Upper lobe of left lung (tissue), 6 donors: ENCODE results near the gene VPS13A. TPM values are rescaled to one million over a fixed set of nuclear protein-coding genes. Genes with fewer than 3 reads are reported as not detected.
"Not testable (repeated sequence)": the region's sequence is repeated elsewhere in the genome, so short reads cannot be mapped to it uniquely, and the experiment has no call there.

Source experiments
- ATAC-seq, 2 donors: fragments of 200-7000 bp; cut with Tn5 transposase; one replicate each; pipeline ENCODE4 v1.9.1; 2022; ENCODE audit warnings: mild to moderate bottlenecking in 2 of 2, moderate library complexity in 2 of 2; ENCODE audit not compliant: low FRiP score in 2 of 2
- DNase-seq, 2 donors: peaks; one replicate each; pipeline ENCODE4 v3.0.0-alpha.2; 2019 to 2020
- H3K27ac ChIP-seq, 4 donors: fragments of 200-600 bp; sonication (generic); one replicate each; pipeline ENCODE4 v1.5.1; 2016 to 2019
- H3K27me3 ChIP-seq, 4 donors: fragments of 200-600 bp; sonication (generic); one replicate each; pipeline ENCODE4 v1.5.1; 2017 to 2019
- H3K36me3 ChIP-seq, 4 donors: fragments of 200-600 bp; sonication (generic); one replicate each; pipeline ENCODE4 v1.5.1; 2016 to 2019
- H3K4me1 ChIP-seq, 4 donors: fragments of 200-600 bp; sonication (generic); one replicate each; pipeline ENCODE4 v1.5.1; 2018 to 2019
- H3K4me3 ChIP-seq, 4 donors: fragments of 200-600 bp; sonication (generic); one replicate each; pipeline ENCODE4 v1.5.1; 2017 to 2019; ENCODE audit warnings: mild to moderate bottlenecking in 2 of 4, moderate library complexity in 1 of 4
- H3K9me3 ChIP-seq, 4 donors: fragments of 200-600 bp; sonication (generic); one replicate each; pipeline ENCODE4 v1.5.1; 2018 to 2019
- EP300 ChIP-seq, 4 donors: sonication (generic); formaldehyde crosslinking; IDR thresholded peaks; one replicate each; pipeline ENCODE4 v1.5.1; 2017; ENCODE audit warnings: antibody characterized with exemption in 4 of 4, control low read depth in 2 of 4
- POLR2A ChIP-seq, 4 donors: fragments of 450-650 bp; IDR thresholded peaks; one replicate each; pipeline ENCODE4 v1.5.1; 2016 to 2017; ENCODE audit warnings: antibody characterized with exemption in 4 of 4, mild to moderate bottlenecking in 2 of 4
- POLR2AphosphoS5 ChIP-seq, 2 donors: sonication (generic); formaldehyde crosslinking; IDR thresholded peaks; one replicate each; pipeline ENCODE4 v1.5.1; 2017; ENCODE audit warnings: antibody characterized with exemption in 2 of 2
- WGBS, 2 donors: methylation state at CpG; one replicate each; pipeline ENCODE4 v1.1.5; 2017 to 2018; 5-methylcytosine and 5-hydroxymethylcytosine counted together
- total RNA-seq, 6 donors: library from RNA; depleted of rRNA in 4 of 6; stranded (reverse); fragments of >200 nt in 4 of 6; gene quantifications; one replicate each; pipeline versions ENCODE4 v1.1.0 to v1.2.1, GENCODE V29; 2016 to 2021
- TF ChIP-seq, protein P1 (sequence below), 6 experiments: fragments of 450-650 bp in 4 of 6; fragments of 200-600 bp in 2 of 6; sonication (generic) in 2 of 6; IDR thresholded peaks; one replicate each; pipeline ENCODE4 v1.5.1; 2016 to 2019; ENCODE audit warnings: antibody characterized with exemption in 6 of 6
- donor health status: DM: no; HTN: no; CAD: no; lungs with moderate emphysema.
- donor health status: DM: no; HTN: yes; CAD: no; lungs with severe emphysema.

The VPS13A gene
- total RNA-seq, 6 donors from 2014 or later: 21.6 to 90.0 (median 31.4) TPM

DNA sequence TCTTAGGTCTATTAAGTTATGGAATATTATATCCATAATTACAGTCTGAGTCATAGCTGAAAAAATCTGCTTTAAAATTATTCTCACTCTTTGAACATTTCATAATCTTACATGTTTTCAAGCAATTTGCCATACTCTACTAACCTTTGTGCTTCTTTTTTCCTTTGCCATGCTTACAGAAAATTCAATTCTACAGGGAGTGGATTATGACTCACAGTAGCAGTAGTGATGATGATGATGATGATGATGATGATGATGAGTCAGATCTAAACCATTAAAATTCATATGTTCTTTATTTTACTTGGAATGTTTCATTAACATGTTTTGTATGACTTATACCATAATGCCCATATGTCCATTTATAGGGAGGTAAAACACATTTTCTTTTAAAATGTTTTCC lies 207.1 kb downstream of the VPS13A start:
- ATAC-seq (no peak), DNase-seq (no peak)
- Histone ChIP-seq H3K36me3 (peaks cover 0 to 14% (median 0%) of the 10 kb centered on the region in 4 donors), H3K27ac (no peak overlapping the region), H3K4me1 (no peaks in the 10 kb centered on the region), H3K4me3 (no peak overlapping the region), H3K27me3 (no peaks in the 10 kb centered on the region), H3K9me3 (no peaks in the 10 kb centered on the region)
- TF ChIP-seq EP300 (IDR thresholded peaks at IDR 0.05) (no peak), POLR2A (IDR thresholded peaks at IDR 0.05) (no peak), POLR2AphosphoS5 (IDR thresholded peaks at IDR 0.05) (no peak)
- TF ChIP-seq, protein P1, sequence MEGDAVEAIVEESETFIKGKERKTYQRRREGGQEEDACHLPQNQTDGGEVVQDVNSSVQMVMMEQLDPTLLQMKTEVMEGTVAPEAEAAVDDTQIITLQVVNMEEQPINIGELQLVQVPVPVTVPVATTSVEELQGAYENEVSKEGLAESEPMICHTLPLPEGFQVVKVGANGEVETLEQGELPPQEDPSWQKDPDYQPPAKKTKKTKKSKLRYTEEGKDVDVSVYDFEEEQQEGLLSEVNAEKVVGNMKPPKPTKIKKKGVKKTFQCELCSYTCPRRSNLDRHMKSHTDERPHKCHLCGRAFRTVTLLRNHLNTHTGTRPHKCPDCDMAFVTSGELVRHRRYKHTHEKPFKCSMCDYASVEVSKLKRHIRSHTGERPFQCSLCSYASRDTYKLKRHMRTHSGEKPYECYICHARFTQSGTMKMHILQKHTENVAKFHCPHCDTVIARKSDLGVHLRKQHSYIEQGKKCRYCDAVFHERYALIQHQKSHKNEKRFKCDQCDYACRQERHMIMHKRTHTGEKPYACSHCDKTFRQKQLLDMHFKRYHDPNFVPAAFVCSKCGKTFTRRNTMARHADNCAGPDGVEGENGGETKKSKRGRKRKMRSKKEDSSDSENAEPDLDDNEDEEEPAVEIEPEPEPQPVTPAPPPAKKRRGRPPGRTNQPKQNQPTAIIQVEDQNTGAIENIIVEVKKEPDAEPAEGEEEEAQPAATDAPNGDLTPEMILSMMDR (IDR thresholded peaks at IDR 0.05): no peak

DNA sequence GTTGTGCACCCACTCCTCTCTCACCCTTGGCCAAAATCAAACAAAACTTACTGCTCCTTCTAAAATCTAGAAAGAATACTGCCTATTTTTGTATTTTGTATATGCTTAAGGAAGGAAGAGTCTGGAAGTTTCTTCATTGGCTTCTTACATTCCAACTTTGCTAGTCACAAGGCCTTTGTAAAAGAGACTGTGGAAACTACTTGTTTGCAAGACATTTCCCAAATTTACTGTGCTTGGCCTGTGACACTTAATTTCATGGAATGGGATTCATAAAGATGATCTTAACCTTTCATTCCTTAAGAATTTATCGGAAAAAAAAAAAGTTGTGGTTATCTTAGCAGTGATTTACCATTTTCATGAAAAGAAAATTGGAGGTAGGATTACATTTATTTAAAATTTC lies 208.9 kb downstream of the VPS13A start:
- TF ChIP-seq POLR2A (IDR thresholded peaks at IDR 0.05) (no peak), POLR2AphosphoS5 (IDR thresholded peaks at IDR 0.05) (no peak), EP300 (IDR thresholded peaks at IDR 0.05) (no peak)
- TF ChIP-seq, protein P1 (IDR thresholded peaks at IDR 0.05): no peak
- no peak overlapping the region for H3K4me3 ChIP-seq
- WGBS, 2 donors: 40 to 54% methylated on average over 1 of the region's 1 CpG
- H3K27ac ChIP-seq: no peak overlapping the region
- peaks cover 0 to 14% (median 0%) of the 10 kb centered on the region in 4 donors for H3K36me3 ChIP-seq
- no peaks in the 10 kb centered on the region for H3K27me3 ChIP-seq
- H3K4me1 ChIP-seq: no peaks in the 10 kb centered on the region
- DNase-seq (no peak), ATAC-seq (no peak)
- H3K9me3 ChIP-seq: no peaks in the 10 kb centered on the region

DNA sequence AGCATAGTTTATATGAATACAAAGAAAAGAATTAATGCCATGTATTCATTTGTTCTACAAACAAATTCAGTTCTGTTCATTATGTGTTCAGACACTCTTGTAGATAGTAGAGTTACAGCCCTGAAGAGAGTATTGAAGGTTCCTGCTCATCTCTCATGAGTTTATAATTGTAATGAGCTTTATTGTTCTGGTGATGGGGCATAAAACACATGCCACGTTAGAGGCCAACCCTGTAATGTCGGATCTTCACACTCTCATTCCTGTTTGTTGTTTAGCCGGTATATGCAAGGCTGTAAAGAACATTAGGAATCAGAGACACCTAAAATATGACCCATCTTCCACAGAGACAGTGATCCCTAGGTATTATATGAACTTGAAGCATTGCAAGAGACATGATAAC lies 214.5 kb downstream of the VPS13A start:
- no peaks in the 10 kb centered on the region for H3K9me3 ChIP-seq
- no peaks in the 10 kb centered on the region for H3K27me3 ChIP-seq
- DNase-seq (no peak), ATAC-seq (no peak)
- H3K4me3 ChIP-seq: no peak overlapping the region
- H3K36me3 ChIP-seq: no peaks in the 10 kb centered on the region
- H3K4me1 ChIP-seq: no peaks in the 10 kb centered on the region
- TF ChIP-seq POLR2A (IDR thresholded peaks at IDR 0.05) (no peak), EP300 (IDR thresholded peaks at IDR 0.05) (no peak), POLR2AphosphoS5 (IDR thresholded peaks at IDR 0.05) (no peak)
- 89 to 94% methylated on average over 3 of the region's 3 CpGs for WGBS, 2 donors
- no peak overlapping the region for H3K27ac ChIP-seq

DNA sequence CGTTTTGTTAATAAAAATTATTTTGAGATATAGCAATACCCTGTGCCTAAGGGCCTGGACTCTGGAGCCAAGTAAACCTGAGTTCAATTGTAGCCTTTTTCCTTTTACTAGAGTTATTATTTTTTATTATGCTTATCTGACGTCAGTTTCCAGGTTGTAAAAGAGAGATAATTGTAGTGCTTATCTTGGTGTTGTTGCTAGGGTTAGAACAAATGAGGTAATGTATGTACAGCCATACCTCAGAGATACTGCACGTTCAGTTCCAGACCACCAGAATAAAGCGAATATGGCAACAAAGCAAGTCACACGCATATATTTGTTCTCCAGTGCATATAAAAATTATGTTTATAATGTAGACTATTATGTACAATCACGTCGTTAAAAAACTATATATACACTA lies 215.0 kb downstream of the VPS13A start:
- Histone ChIP-seq H3K9me3 (no peaks in the 10 kb centered on the region), H3K4me3 (no peak overlapping the region), H3K27ac (no peak overlapping the region), H3K36me3 (no peaks in the 10 kb centered on the region), H3K4me1 (no peaks in the 10 kb centered on the region), H3K27me3 (no peaks in the 10 kb centered on the region)
- 94 to 95% methylated on average over 7 of the region's 7 CpGs for WGBS, 2 donors
- DNase-seq: no peak
- TF ChIP-seq, protein P1 (IDR thresholded peaks at IDR 0.05): no peak
- no peak for TF ChIP-seq EP300 (IDR thresholded peaks at IDR 0.05)
- TF ChIP-seq POLR2AphosphoS5 (IDR thresholded peaks at IDR 0.05): no peak
- TF ChIP-seq POLR2A (IDR thresholded peaks at IDR 0.05): no peak
- no peak for ATAC-seq

DNA sequence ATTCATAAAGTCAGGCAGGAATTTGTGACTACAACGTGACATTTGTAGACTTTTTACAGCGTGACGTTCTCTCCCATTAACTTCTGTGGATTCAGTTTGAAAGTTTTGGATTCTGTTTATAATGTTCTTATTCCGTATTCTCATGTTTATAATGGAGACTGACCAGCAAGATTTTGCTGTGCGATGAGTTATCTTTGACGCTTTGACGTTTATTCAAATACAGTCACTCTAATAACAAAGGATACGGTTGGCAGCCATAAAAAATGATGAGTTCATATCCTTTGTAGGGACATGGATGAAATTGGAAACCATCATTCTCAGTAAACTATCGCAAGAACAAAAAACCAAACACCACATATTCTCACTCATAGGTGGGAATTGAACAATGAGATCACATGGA lies 221.2 kb downstream of the VPS13A start:
- not testable (repeated sequence) for H3K4me1 ChIP-seq, H3K9me3 ChIP-seq, DNase-seq, H3K36me3 ChIP-seq, H3K27ac ChIP-seq, H3K4me3 ChIP-seq, H3K27me3 ChIP-seq, ATAC-seq
- WGBS, 2 donors: 78% methylated on average over 9 of the region's 9 CpGs

DNA sequence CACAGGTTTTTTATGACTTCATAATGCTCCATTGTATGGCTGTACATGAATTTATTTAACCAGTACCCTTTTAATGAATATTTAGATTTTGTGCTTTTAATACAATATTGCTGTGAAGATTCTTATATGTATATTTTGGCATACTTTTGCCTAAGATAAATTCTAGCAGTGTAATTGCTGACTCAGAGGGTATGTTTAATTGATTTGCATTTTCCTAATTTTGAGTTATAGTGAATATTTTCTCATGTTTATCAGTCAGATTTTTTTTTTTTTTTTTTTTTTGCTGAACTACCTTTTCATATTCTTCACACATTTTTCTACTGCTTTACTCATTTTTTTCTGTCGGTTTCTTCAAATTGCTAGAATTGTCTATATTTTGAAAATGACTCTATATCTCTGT lies 222.6 kb downstream of the VPS13A start:
- DNase-seq (no peak), ATAC-seq (no peak)
- Histone ChIP-seq H3K36me3 (no peaks in the 10 kb centered on the region), H3K27ac (no peak overlapping the region), H3K4me3 (no peak overlapping the region), H3K9me3 (no peaks in the 10 kb centered on the region), H3K27me3 (no peaks in the 10 kb centered on the region), H3K4me1 (no peaks in the 10 kb centered on the region)
- 95 to 98% methylated on average over 1 of the region's 1 CpG for WGBS, 2 donors
- no peak for TF ChIP-seq POLR2A (IDR thresholded peaks at IDR 0.05)
- no peak for TF ChIP-seq POLR2AphosphoS5 (IDR thresholded peaks at IDR 0.05)
- TF ChIP-seq, protein P1 (IDR thresholded peaks at IDR 0.05): no peak
- TF ChIP-seq EP300 (IDR thresholded peaks at IDR 0.05): no peak
